Left cardiac atrium (tissue), 4 donors: ENCODE data around the gene SNRNP25. TPM values are rescaled to one million over a fixed set of nuclear protein-coding genes. Genes with fewer than 3 reads are reported as not detected.

ENCODE experiments used
- ATAC-seq, 2 donors: fragments of 200-7000 bp; cut with Tn5 transposase; one replicate each; pipeline ENCODE4 v1.9.1; 2020; ENCODE audit warnings: mild to moderate bottlenecking in 2 of 2, moderate library complexity in 2 of 2
- DNase-seq: peaks from one replicate; pipeline ENCODE4 v3.0.0-alpha.2; 2020
- intact Hi-C, 2 donors: fragments of 100-400 bp; cut with DNase I; formaldehyde crosslinking; loops; one replicate each; pipeline versions ENCODE4 v1.14.1 to v1.15.1; 2022 to 2023
- total RNA-seq, 2 donors: library from RNA; stranded (reverse); fragmentation: NEBNext Ultra II Directional; extraction: Animal tissue kit (Norgen Biotek cat#: 25700); gene quantifications; one replicate each; pipeline ENCODE4 v1.2.1, GENCODE V29; 2021
- donor health status: DM: no; HTN: yes; CAD: no.
- donor health status: DM: no; HTN: yes; CAD: no; lungs with severe emphysema.
- donor health status: DM: yes; HTN: yes; CAD: no.
- donor health status: Dilated cardiomyopathy.

SNRNP25 gene
- total RNA-seq, 2 donors from 2014 or later: 54.7 to 56.9 TPM

DNA sequence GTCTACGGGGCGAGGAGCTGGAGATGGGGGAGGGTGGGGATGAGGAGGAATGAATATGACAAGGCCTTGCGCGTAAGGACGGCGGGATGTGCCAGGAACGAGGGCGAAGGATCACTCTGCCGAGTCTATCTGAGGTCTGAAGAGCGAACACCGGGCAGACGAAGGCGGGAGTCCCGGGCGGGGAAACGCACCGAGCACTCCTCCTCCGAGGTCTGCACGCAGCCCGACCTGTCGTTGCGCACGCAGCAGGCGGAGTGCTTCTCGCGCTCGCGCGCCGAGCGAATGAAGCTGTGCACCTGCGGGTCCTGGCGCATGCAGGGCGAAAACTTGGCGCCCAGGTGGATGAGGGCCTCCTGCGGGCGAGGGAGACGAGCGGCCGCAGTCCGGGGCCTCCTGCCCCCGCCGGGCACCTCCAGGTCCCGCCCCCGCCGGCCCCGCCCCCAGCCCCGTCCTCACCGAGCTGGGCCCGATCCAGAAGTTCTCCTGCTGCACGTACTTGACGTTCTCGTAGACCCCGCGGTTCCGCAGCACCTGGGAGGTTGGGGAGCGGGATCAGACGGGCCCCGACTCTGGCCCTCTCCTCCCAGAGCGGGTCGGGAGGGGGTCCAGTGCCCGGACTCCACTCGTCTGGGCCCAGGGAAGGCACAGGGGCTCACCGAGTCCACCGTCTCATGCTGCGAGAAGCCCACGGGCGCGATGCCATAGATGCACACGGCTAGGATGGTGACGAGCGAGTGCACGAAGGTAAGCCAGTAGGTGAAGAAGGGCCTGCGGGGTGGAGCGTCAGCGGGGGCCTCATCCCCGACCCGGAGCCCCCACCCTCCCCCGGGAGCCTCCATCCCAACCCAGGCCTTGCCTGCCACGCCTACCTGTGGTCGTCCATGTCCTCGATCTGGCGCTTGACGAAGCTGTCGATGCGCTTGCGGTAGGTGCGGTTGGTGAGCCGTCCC, 7.6 kb downstream of the SNRNP25 start:
- ATAC-seq: no peak
- intact Hi-C loops: no loop called here
- peak; percentile 31 for DNase-seq

DNA sequence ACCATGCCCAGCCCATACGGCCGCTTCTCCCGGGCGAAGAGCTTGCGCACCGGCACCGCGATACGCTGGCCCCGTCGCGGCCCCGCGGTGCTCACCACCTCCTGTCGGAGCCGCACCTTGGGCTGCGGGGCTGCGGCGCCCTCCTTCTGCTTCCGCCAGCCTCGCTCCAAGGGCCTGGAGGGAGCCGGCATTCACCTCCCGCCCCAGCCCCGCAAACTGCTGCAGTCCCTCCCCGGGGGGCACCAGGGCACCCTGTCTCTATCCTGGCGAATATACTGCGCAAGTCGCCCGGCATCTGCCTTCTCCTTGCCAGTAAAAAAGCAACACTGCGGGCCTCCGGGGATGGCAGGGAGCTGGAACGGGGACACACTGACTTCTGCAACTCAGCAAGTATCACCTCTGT, 8.3 kb downstream of the SNRNP25 start:
- ATAC-seq: no peak

DNA sequence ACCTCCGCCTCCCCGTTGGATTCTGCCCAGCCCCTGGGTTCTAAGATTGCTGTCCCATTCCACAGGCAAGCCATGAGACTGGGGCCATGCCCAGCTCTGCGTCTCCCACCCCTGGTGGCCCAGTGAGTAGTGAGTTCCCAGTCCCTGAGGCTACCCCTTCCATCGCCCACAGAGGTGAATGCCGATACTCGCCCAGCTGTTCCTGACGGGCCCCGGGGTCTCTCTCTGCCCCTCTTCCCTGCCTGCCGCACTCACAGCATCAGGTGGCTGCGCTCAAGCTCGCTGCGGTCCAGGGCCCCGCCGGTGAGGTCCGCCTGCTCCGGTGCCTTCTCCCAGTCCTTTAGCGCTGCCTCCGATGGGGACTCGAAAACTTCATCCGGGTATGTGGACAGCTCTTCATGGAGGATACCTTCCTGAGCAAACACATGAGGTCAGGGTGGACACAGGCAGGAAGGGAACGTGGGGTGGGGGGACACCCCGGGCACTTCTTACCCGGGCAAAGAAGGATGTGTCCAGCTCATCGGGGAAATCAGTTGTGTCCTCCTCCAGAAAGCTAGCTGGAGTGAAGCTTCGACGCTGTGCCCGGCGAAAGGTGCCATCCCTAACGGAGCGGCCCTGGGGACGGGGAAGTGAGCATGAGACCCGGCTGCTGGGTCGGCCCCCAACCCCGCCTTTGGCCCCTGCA, 8.8 kb downstream of the SNRNP25 start:
- intact Hi-C loops: no loop called here
- DNase-seq: peak; percentile 18
- ATAC-seq: no peak

More for the DNA sequence above, 8.3 kb downstream of the SNRNP25 start:
- no peak for DNase-seq
- intact Hi-C loops: no loop called here

DNA sequence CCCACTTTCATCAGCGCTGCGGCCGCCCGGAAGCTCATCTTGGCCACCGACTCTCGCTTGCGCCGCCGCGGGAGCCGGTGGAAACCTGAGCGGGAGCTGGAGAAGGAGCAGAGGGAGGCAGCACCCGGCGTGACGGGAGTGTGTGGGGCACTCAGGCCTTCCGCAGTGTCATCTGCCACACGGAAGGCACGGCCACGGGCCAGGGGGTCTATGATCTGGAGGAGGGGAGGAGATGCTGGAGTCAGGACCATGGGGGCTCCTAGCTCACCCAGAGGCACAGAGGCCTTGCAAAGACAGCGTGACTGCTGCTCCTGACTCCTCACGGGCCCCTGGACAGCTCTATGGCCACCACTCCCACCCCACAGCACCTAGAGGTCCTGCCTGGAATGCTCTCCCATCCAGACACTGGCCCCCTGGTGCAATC, 9.4 kb downstream of the SNRNP25 start:
- DNase-seq: peak; percentile 16
- intact Hi-C loops: no loop called here
- ATAC-seq: no peak

DNA sequence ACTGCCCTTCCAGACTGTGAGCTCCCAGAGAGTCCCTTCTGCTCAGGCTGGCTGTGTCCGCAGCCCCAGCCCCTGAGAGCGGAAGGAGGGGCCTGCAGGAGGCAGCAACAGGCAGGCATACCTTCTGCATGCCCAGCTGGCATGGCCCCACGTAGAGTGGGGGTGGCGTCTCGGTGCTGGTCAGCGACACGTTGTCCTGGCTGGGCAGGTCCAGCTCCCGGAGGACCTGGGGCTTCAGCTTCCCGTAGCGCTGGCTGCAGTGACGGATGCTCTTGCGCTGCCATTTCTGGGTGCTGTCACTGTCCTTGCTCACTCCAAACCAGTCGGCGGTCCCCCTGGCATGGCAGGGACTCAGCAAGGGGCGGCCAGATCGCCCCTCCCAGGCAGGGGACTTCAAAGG, 9.8 kb downstream of the SNRNP25 start:
- ATAC-seq: no peak
- DNase-seq: peak; percentile 16
- intact Hi-C loops: no loop called here

DNA sequence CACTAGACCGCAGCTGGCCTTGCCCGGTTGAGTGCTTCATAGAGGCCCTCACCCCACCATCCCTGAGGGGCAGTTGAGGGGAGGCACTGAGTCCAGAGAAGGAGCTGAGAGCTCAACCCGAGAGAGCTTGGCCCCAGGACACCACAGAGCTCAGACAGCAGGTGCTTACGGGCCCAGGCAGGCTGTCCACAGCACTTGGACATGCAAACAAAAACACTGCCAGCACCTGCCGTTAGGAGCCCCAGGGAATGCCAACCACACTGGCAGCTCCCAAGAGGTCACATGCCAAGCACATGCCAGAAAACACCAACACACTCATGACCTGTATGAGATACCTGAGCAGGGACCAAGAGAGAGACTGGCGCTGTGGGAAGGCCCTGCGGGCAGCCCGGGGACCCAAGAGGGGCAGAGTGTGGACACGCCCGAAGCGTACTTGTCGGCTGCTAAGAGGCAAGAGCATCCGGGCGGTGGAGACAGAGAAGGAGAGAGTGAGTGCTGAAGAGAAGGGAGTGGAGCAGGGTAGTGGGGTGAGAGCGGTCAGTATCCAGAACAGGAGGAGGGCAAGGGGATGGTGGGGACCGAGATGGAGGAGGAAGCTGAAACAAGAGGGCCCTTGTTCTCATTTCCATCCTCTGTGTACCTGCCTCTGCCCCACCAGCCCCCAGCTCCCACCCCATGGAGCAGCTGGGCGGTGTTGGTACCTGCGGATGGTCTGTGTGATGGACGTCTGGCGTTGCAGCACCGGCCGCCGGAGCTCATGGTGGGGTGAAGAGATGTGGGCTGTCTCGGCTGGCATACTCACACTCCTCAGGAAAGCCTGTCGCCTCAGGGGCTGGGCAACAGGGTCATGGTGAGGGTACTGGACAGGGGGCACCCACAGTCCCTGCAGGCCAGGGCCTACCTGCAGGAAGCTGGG, 10.6 kb downstream of the SNRNP25 start:
- intact Hi-C loops: loop anchor here in 1 of 2 donors (2.0 kb wide), 1 partner anchor 33 kb away; no protein-coding TSS in a partner anchor
- no peak for ATAC-seq
- peak; percentile 19 for DNase-seq

DNA sequence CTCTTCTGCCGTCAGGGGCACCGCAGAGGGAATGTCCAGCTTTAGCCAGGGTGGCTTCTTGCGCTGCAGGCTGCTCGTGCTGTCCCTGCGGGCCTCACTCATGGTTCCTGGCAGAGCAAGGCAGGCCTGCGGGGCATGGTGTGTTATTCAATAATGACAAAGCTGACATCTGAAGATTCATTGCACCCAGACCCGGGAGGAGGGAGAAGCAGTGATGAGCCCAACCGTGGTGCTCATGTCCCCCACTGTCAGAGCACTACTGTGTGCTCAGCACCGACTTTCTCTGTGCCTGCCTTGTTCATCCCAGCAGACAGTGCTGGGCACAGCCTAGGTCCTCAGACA, 11.3 kb downstream of the SNRNP25 start:
- no peak for ATAC-seq
- no peak for DNase-seq
- intact Hi-C loops: loop anchor here (1.0 to 2.0 kb wide), 2 partner anchors 32 kb away; no protein-coding TSS in a partner anchor

DNA sequence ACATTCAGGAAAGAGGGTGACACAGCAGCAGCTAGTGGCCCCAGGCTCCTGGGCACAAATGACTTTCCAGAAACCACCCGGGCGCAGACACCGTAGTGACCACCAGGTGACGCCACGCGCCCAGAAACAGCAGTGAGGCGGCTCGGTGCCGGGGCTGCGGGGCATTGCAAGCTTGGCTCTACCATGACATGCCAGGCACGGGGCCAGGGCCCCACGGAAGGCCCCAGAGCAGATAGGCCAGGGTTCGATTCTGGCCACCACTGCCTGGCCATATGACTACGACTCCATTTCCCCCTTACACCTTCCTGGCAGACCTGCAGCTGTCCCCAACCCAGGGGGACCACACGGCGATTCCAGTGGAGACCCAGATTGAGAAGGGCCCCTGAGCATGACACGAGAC, 12.1 kb downstream of the SNRNP25 start:
- intact Hi-C loops: loop anchor here (1.0 to 2.0 kb wide), 2 partner anchors 31 to 32 kb away; no protein-coding TSS in a partner anchor
- peak; percentile 53 to 80 for ATAC-seq
- DNase-seq: peak; percentile 90

DNA sequence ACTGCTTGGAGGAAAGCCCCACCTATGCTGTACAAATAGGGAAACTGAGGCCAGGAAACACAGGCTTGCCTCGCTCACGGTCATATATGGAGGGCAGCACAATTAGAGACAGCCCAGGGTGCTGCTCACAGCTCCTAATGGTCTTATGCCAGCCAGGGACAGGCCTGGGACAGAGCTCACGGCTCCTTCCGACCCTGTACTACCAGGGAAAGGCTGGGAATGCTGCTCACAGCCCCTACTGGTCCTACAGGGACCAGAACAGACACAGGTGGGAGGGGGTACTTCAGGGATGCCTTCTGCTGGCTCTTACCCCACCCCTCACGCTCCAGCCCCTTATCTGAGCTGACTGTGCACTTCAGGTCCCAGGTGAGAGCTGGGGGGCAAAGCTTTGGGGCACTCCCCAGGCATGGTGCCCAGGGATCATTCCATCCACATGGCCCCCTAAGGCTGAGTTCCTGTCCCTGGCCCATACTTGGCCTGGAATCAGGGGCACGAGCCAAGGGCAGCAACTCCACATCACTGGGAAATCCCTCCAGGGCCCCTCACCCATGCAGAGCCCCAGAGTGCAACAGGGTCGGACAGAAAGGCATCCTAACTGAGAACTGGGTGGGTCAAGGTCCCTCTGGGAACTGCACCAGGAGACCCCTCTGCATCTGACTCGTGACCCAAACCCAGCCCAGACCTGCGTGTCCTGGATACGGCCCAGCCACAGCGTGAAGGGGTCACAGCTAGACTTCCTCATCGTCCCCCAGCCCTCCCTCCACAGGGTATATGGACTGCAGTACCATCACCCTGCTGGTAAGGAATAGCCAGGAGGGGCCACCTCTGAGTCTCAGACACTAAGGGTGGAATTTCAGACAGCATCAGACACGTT, 12.9 kb downstream of the SNRNP25 start:
- ATAC-seq: no peak
- peak; percentile 19 for DNase-seq
- intact Hi-C loops: no loop called here

DNA sequence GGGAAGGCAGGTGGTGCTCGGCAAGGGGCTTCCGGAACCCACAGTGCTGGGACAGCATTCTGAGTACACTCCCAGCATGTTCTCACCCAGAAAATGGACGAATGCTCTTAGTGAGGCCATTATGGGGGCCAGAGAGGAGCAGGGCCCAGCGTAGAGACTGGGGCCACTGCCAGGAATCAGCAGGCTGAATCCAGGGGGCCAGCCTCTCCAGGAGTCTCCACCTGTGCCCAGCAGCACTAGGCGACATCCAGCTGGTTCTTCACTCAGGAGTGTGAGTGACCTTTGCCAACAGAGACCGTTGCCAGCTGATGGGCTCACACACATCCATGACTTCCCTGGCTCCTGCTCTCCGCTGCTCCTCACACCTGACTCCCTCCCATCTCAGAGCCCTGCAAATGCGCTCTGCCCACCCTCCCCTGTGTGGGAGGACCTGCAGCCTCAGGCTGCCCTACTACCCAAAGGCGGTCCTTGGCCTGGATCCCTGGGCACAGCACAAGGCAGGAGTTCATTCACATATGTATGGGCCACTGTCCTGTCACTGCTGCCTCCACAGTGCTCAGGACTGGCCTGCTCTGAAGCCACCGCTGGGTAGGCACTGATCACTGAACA, 13.7 kb downstream of the SNRNP25 start:
- DNase-seq: no peak
- intact Hi-C loops: no loop called here
- peak in 1 of 2 donors; percentile 1 for ATAC-seq

DNA sequence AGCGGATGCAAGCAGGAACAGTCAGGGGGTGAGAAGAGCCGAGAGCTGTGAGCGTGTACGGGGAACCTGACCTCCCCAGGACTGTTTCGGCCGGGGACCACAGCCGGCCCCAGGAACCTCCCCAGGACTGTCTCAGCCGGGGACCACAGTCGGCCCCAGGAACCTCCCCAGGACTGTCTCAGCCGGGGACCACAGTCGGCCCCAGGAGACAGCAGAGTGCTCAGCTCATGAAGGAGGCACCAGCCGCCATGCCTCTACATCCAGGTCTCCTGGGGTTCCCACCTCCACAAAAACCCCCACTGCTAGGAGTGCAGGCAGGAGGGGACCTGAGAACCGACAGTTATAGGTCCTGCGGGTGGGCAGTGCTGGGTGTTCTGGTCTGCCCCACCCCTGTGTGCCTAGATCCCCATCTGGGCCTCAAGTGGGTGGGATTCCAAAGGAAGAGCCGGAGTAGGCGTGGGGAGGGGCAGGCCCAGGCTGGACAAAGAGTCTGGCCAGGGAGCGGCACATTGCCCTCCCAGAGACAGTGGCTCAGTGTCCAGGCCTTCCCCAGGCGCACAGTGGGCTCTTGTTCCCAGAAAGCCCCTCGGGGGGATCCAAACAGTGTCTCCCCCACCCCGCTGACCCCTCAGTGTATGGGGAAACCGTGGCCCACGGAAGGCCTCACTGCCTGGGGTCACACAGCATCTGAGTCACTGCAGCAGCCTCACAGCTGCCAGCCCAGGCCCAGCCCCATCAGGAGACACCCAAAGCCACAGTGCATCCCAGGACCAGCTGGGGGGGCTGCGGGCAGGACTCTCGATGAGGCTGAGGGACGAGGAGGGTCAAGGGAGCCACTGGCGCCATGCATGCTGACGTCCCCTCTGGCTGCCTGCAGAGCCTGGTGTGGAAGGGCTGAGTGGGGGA, 14.5 kb downstream of the SNRNP25 start:
- peak in 1 of 2 donors; percentile 13 for ATAC-seq
- intact Hi-C loops: no loop called here
- no peak for DNase-seq

DNA sequence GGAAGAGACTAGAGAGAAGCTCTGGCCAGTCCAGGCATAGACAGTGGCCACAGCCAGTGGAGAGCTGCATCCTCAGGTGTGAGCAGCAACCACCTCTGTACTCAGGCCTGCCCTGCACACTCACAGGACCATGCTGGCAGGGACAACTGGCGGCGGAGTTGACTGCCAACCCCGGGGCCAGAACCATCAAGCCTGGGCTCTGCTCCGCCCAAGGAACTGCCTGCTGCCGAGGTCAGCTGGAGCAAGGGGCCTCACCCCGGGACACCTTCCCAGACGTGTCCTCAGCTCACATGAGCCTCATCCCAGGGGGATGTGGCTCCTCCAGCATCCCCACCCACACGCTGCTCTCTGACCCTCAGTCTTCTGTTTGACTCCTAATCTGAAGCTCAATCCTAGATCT, 15.6 kb downstream of the SNRNP25 start:
- intact Hi-C loops: no loop called here
- ATAC-seq (no peak), DNase-seq (no peak)

DNA sequence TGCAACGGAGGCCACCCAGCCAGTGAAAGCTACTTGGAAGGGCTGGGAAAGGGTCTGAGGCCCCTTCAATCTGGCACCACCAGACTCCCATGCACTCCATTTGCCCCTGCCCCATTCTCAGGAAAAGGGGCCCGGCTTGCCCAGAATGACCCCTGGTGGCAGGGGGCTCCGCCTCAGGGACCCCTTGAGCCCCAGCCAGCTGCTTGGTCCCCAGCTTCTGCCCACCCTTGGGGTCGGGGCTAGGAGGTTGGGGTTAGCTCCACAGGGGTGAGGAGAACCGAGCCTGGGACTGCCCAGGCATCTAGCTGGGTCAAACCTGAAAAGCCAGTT, 17.5 kb downstream of the SNRNP25 start:
- intact Hi-C loops: no loop called here
- DNase-seq: no peak
- no peak for ATAC-seq

DNA sequence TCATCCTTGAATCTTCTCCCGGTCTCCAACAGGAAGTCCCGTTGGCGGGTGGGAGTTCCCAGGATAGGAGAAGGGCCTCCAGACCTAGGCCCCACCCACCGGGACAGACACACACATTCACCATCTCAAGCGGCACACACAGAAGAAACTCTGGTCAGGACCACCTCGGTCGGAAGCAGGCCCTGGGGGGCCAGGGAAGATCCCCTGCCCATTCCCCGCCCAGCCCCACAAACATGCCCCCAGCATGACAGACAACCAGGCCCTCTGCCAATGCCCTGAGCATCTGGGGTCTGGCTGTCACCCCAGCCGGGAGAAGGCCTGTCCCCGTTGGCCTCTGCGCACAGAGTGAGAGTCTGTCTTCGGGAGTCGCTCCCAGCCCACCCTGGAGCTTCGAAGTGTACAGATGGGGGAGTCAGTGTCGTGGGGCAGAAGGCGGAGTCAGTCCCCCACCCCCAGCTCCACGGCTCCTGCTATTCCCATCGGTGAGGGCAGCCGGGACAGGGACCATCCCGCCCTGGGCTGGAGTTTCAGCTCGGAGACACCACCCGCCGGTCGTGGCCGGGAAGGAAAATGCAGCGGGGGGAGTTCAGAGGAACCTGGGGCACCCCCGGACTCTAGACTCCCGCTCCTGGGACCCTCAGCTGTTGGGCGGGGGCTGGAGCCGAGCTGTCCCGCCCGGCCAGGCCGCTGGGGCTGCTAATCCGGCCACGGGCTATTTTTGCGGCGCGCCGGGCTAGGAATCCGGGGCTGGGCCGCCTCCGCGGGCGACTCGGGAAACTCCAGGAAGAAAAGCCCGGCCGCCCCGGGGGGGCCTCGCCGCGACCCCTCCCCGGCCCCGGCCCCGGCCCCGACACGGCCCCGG, 18.1 kb downstream of the SNRNP25 start:
- DNase-seq (peak; percentile 85), ATAC-seq (peak; percentile 16 to 21)
- intact Hi-C loops: no loop called here

DNA sequence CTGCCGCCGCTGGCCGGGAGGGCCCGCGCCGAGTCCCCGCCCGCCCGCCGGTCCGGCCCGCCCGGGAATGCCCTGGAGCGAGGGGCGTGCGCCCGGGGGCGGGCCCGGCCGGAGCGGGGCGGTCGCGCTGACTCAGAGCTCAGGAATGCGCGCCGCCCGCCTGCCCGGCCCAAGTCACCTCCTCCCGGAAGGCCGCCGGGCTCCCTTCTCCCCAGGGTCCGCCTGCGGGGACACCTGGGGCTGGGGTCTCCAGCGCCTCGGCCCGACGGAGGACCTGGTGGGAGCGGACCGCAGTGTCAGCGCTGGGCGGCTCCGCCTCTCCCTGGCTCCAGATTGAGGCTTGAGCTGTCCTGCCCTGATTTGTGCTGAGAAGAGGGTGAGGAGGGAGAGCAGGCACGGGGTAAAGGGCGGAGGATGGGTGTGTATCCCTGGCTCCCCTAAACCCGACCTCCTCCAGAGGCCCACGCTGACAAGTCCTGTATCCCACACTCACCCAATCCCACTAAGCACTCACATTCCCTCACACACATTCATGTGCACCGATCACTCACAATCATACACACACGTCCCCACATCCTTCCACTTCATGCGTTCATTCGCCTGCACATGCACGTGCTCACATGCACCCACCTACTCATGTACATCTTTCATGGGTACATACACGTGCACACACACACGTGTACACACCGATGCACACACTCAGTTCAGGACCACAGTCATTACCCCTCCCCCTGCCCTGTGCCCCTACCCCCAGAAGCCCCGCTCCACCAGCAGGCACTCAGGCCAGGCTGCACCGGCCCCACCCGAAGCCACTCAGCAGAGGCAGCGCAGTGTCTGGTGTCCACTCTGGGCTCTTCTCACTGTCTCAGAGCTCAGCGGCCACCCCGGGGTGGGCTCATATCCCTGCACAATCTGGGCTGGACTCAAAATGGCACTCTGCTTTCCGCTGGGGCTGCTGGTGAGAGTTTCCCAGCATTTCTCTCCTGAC, 19.2 kb downstream of the SNRNP25 start, which contains the start of gene RHBDF1:
TSS of gene RHBDF1 (minus strand) at position 71 of the 988 bp plus-strand sequence. CDS start 7,616 bp downstream, outside the sequence.
- DNase-seq (peak; percentile 79), ATAC-seq (peak; percentile 48 to 70)
- intact Hi-C loops: no loop called here
